K562 (cell line): Measurements from ENCODE around the gene PTBP3. TPM values are rescaled to one million over a fixed set of nuclear protein-coding genes. Genes with fewer than 3 reads are reported as not detected.
A peak's percentile ranks its signal among the peaks of the same experiment; 100 is the strongest.

Experiments used
- E2F1 ChIP-seq: sonication (generic); formaldehyde crosslinking; IDR thresholded peaks from 2 replicates; pipeline ENCODE4 v1.8.1; 2023; ENCODE audit warnings: mild to moderate bottlenecking, missing genetic modification reagents, moderate library complexity
- E2F5 ChIP-seq: sonication (generic); formaldehyde crosslinking; IDR thresholded peaks from 2 replicates; pipeline ENCODE4 v1.8.0; 2022; ENCODE audit warnings: mild to moderate bottlenecking, missing genetic modification reagents
- ELF4 ChIP-seq: fragments of 450-650 bp; formaldehyde crosslinking; IDR thresholded peaks from 2 replicates; pipeline ENCODE4 v1.4.0; 2022; ENCODE audit warnings: missing genetic modification characterization
- FOXJ2 ChIP-seq: fragments of 200-800 bp; sonication (Bioruptor generic); IDR thresholded peaks from 2 replicates; pipeline ENCODE4 v1.6.1; 2016; ENCODE audit warnings: missing genetic modification characterization, missing compliant biosample characterization
- HMBOX1 ChIP-seq: sonication (generic); IDR thresholded peaks from 2 replicates; pipeline ENCODE4 v1.6.1; 2016
- MECOM ChIP-seq: fragments of 250-450 bp; sonication (Bioruptor Pico); IDR thresholded peaks from 2 replicates; pipeline ENCODE4 v1.8.0; 2022; ENCODE audit warnings: inconsistent platforms
- MYNN ChIP-seq, 2 experiments: sonication (generic); formaldehyde crosslinking in 1 of 2; IDR thresholded peaks; 2 replicates each; pipeline versions ENCODE4 v1.5.0 to v1.6.1; 2016 to 2020; ENCODE audit warnings: antibody characterized with exemption in 1 of 2, missing genetic modification reagents in 1 of 2
- NCOA6 ChIP-seq: fragments of 450-650 bp; IDR thresholded peaks from 2 replicates; pipeline ENCODE4 v1.6.1; 2017; ENCODE audit warnings: mild to moderate bottlenecking
- PRMT5 ChIP-seq: sonication (generic); formaldehyde crosslinking; IDR thresholded peaks from 2 replicates; pipeline ENCODE4 v1.5.0; 2020; ENCODE audit warnings: missing genetic modification reagents
- RBM25 ChIP-seq: fragments of 200-400 bp; formaldehyde crosslinking; IDR thresholded peaks from 2 replicates; pipeline ENCODE4 v1.6.1; 2018; ENCODE audit warnings: low read length, low read depth, moderate library complexity; ENCODE audit not compliant: severe bottlenecking
- XRCC5 ChIP-seq: fragments of 200-400 bp; formaldehyde crosslinking; IDR thresholded peaks from 2 replicates; pipeline ENCODE4 v1.6.1; 2017; ENCODE audit warnings: low read depth, mild to moderate bottlenecking, low read length
- YY1 ChIP-seq, 3 experiments: IDR thresholded peaks; 2 replicates each; pipeline ENCODE4 v1.6.1; 2011; ENCODE audit warnings: low read length in 2 of 3, mild to moderate bottlenecking in 2 of 3, moderate library complexity in 2 of 3, borderline replicate concordance in 1 of 3, control low read depth in 1 of 3, low read depth in 1 of 3; ENCODE audit not compliant: insufficient read depth in 3 of 3, insufficient replicate concordance in 2 of 3, control insufficient read depth in 1 of 3, insufficient read length in 1 of 3; ENCODE audit errors: extremely low read depth in 1 of 3
- ZBTB40 ChIP-seq, 2 experiments: fragments of 450-650 bp in 1 of 2; sonication (generic) in 1 of 2; formaldehyde crosslinking in 1 of 2; IDR thresholded peaks; 2 replicates each; pipeline versions ENCODE4 v1.7.1 to v1.9.0; 2016 to 2022; ENCODE audit warnings: inconsistent platforms in 1 of 2, mild to moderate bottlenecking in 1 of 2, missing genetic modification reagents in 1 of 2
- polyA plus RNA-seq, 8 experiments: library from polyadenylated mRNA; depleted of rRNA in 4 of 8; stranded (reverse) in 5 of 8; unstranded in 3 of 8; fragments of >200 nt; fragmentation: Nextera tagmentation in 2 of 8; fragmentation: Illumina TruSeq in 1 of 8; extraction: Ambion mirVana in 2 of 8; extraction: Trizol in 1 of 8; gene quantifications; 2 replicates each; pipeline versions ENCODE4 v1.2.1 to v1.2.3, GENCODE V29; 2011 to 2014; ENCODE audit warnings: inconsistent platforms in 1 of 8, missing spikeins in 1 of 8
- total RNA-seq, 7 experiments: library from RNA; depleted of rRNA in 6 of 7; stranded (reverse); fragments of >200 nt in 6 of 7; fragmentation: Illumina TruSeq in 2 of 7; extraction: Trizol in 2 of 7; gene quantifications; 2 replicates each; pipeline versions ENCODE4 v1.2.1 to v1.2.3, GENCODE V29; 2011 to 2021; ENCODE audit warnings: low replicate concordance in 1 of 7

Gene PTBP3
- total and polyA plus RNA-seq, 9 of the 15 experiments (the other 6 are each of a cell fraction or from before 2014, with no cell fraction given): 22.4 to 132 (median 68.0) TPM

- TF ChIP-seq ZBTB40 (IDR thresholded peaks at IDR 0.05) (0 out of 2 replicates have a peak, but pooled peaks have one; percentile 14), ZBTB40 (CRISPR knock-in tag; IDR thresholded peaks at IDR 0.05) (no peak), PRMT5 (CRISPR knock-in tag) (no peak), YY1 (IDR thresholded peaks at IDR 0.05; ENCODE audit: borderline replicate concordance in 1 of 3, control insufficient read depth in 1 of 3, extremely low read depth in 1 of 3, insufficient read depth in 3 of 3, insufficient read length in 1 of 3, insufficient replicate concordance in 2 of 3, low read depth in 1 of 3, low read length in 2 of 3) (no peak), E2F1 (CRISPR knock-in tag) (no peak), NCOA6 (no peak), RBM25 (no peak), MECOM (CRISPR knock-in tag) (no peak), ELF4 (CRISPR knock-in tag) (no peak), E2F5 (CRISPR knock-in tag) (no peak), HMBOX1 (peak; percentile 93), FOXJ2 (tag) (no peak), MYNN (IDR thresholded peaks at IDR 0.05) (no peak), MYNN (CRISPR knock-in tag; IDR thresholded peaks at IDR 0.05) (no peak), XRCC5 (no peak)
Measured at GRCh38 chr9:112334432-112334841, 1.0 kb upstream of the PTBP3 start (continued).
